ENCODE measurements around the gene MS4A4E. TPM values are rescaled to one million over a fixed set of nuclear protein-coding genes. Genes with fewer than 3 reads are reported as not detected.
"Not testable (repeated sequence)": the region's sequence is repeated elsewhere in the genome, so short reads cannot be mapped to it uniquely, and the experiment has no call there.

Gene MS4A4E
- total RNA-seq, 6 experiments from 2014 or later, result not detected

DNA sequence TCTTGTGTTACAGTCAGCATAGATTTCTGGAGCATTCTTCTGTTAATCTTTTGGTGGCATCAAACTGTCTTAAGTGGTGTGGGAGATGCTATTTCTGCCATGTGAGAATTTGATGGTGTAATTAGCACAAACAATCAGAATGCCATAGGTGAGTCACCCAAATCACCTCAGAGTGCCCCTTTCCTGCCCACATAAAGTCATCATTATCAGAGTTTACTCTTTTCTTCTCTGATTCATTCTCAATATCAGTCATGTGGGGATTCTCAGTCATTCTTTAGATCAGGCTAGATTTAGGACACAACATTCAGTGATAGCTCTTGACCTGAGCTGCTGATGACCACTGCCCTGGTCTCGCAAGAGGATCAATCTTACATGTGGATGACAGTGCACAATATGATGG, 36.3 kb downstream of the MS4A4E start:
- H3K9me3 Mint-ChIP-seq, result peaks cover 10% of the 10 kb centered on the region
- no peak overlapping the region for H3K27ac Mint-ChIP-seq
- TF ChIP-seq, protein P1, sequence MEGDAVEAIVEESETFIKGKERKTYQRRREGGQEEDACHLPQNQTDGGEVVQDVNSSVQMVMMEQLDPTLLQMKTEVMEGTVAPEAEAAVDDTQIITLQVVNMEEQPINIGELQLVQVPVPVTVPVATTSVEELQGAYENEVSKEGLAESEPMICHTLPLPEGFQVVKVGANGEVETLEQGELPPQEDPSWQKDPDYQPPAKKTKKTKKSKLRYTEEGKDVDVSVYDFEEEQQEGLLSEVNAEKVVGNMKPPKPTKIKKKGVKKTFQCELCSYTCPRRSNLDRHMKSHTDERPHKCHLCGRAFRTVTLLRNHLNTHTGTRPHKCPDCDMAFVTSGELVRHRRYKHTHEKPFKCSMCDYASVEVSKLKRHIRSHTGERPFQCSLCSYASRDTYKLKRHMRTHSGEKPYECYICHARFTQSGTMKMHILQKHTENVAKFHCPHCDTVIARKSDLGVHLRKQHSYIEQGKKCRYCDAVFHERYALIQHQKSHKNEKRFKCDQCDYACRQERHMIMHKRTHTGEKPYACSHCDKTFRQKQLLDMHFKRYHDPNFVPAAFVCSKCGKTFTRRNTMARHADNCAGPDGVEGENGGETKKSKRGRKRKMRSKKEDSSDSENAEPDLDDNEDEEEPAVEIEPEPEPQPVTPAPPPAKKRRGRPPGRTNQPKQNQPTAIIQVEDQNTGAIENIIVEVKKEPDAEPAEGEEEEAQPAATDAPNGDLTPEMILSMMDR (IDR thresholded peaks at IDR 0.05), result no peak
- no peaks in the 10 kb centered on the region for H3K4me1 Mint-ChIP-seq (ENCODE audit: low read depth)
- no peaks in the 10 kb centered on the region for H3K36me3 Mint-ChIP-seq (ENCODE audit: low read depth)
- DNase-seq, result no peak
- no peaks in the 10 kb centered on the region for H3K27me3 Mint-ChIP-seq (ENCODE audit: insufficient read depth)
- no peak overlapping the region for H3K4me3 Mint-ChIP-seq

DNA sequence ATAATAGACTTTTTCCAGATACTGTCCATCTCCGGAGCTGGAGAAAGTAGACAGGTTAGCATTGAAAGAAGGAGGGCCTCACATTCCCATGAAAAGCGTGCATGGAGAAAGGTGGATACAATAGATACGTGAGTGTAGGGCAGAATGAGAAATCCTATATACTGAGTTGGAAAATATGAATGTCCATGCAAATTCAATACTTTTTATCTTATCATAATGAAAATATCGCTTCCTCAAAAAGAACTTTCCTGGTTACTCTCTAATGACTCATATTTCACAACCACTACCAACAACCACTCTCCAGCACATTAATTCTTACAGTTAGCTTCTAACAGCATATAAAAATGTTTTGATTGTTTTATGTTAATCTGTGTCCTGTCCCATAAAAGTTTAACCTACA, 38.0 kb downstream of the MS4A4E start:
- no peaks in the 10 kb centered on the region for H3K4me1 Mint-ChIP-seq (ENCODE audit: low read depth)

DNA sequence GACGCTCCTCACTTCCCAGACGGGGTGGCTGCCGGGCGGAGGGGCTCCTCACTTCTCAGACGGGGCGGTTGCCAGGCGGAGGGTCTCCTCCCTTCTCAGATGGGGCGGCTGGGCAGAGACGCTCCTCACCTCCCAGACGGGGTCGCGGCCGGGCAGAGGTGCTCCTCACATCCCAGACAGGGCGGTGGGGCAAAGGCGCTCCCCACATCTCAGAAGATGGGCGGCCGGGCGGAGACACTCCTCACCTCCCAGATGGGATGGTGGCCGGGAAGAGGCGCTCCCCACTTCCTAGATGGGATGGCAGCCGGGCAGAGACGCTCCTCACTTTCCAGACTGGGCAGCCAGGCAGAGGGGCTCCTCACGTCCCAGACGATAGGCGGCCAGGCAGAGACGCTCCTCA, 41.6 kb downstream of the MS4A4E start:
- DNase-seq; H3K36me3 Mint-ChIP-seq (ENCODE audit: low read depth); H3K27ac Mint-ChIP-seq; H3K4me3 Mint-ChIP-seq; H3K9me3 Mint-ChIP-seq; H3K27me3 Mint-ChIP-seq (ENCODE audit: insufficient read depth); H3K4me1 Mint-ChIP-seq (ENCODE audit: low read depth): not testable (repeated sequence)

More for the DNA sequence above, 38.0 kb downstream of the MS4A4E start:
- TF ChIP-seq, protein P1 (IDR thresholded peaks at IDR 0.05), result no peak
- H3K4me3 Mint-ChIP-seq, result no peak overlapping the region
- no peak overlapping the region for H3K27ac Mint-ChIP-seq
- no peaks in the 10 kb centered on the region for H3K36me3 Mint-ChIP-seq (ENCODE audit: low read depth)
- H3K27me3 Mint-ChIP-seq (ENCODE audit: insufficient read depth), result no peaks in the 10 kb centered on the region
- DNase-seq, result no peak
- peaks cover 4% of the 10 kb centered on the region for H3K9me3 Mint-ChIP-seq

DNA sequence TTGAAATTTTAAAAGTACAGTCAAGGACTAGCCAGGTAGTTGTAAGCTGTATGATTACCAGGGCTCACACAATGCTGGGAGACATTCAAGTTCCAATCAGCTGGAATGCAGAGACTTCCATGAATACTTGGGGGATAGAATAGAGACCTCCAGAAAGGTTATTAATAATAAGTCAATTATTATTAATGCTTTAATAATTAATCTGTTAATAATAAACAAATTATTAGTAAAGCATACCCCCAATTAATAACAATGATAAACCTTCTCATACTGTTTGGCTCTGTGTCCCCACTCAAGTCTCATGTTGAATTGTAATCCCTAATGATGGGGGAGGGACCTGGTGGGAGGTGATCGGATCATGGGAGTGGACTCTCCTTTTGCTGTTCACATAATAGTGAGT, 45.5 kb downstream of the MS4A4E start:
- Mint-ChIP-seq H3K27ac (no peak overlapping the region), H3K4me1 (ENCODE audit: low read depth) (no peaks in the 10 kb centered on the region), H3K9me3 (no peaks in the 10 kb centered on the region; the same call in 1 of the 2 replicates), H3K4me3 (no peak overlapping the region), H3K27me3 (ENCODE audit: insufficient read depth) (no peaks in the 10 kb centered on the region), H3K36me3 (ENCODE audit: low read depth) (no peaks in the 10 kb centered on the region)
- DNase-seq, result no peak
- TF ChIP-seq, protein P1 (IDR thresholded peaks at IDR 0.05), result no peak

DNA sequence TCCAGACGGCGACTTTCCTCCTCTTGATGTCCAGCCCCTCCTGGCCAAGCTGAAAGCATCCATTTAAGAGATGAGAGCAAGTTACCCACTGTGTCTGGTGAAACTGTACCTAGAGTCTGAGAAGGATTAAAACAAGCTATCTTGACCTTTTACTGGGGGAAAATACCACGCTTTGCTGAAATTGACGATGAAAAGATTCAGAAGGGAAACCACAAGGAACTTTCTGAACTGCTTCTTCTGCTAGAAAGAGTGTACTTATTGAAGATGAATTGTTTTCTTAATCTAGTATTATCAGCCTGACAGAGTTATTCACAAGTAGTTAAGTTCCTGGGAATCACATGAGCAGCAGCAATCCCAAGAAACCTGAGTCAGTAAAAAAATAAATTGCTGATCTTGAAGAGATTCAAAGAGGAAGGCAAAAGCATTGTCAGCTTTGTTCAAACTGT, 47.0 kb downstream of the MS4A4E start:
- no peak overlapping the region for H3K27ac Mint-ChIP-seq
- H3K4me3 Mint-ChIP-seq, result no peak overlapping the region
- H3K4me1 Mint-ChIP-seq (ENCODE audit: low read depth), result no peaks in the 10 kb centered on the region
- no peaks in the 10 kb centered on the region; the same call in 1 of the 2 replicates for H3K9me3 Mint-ChIP-seq
- no peaks in the 10 kb centered on the region for H3K36me3 Mint-ChIP-seq (ENCODE audit: low read depth)
- no peak for DNase-seq
- TF ChIP-seq, protein P1 (IDR thresholded peaks at IDR 0.05), result no peak
- no peaks in the 10 kb centered on the region; the same call in 1 of the 2 replicates for H3K27me3 Mint-ChIP-seq (ENCODE audit: insufficient read depth)

DNA sequence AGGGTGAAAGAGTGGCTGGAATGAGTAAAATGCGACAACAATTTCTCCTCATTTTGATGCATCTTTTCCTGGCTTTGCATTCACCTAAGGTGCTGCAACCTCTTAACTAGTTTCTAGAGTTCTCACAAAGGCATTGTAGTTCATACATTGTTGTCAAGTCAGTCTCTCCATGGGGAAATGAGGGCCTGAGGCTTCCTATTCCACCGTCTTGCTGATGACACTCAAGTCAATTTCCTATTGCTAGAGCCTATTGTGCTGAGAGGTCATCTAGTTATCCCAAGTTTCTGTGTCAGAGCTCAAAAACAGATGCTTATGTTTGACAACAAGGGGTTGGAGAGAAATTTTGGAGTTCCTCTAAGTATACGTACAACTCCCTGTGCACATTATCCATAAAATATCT, 48.4 kb downstream of the MS4A4E start:
- TF ChIP-seq, protein P1 (IDR thresholded peaks at IDR 0.05), result no peak
- no peak overlapping the region for H3K4me3 Mint-ChIP-seq
- no peaks in the 10 kb centered on the region; the same call in 1 of the 2 replicates for H3K9me3 Mint-ChIP-seq
- H3K27ac Mint-ChIP-seq, result no peak overlapping the region
- H3K36me3 Mint-ChIP-seq (ENCODE audit: low read depth), result no peaks in the 10 kb centered on the region
- H3K4me1 Mint-ChIP-seq (ENCODE audit: low read depth), result no peaks in the 10 kb centered on the region
- DNase-seq, result no peak
- H3K27me3 Mint-ChIP-seq (ENCODE audit: insufficient read depth), result no peaks in the 10 kb centered on the region; the same call in 1 of the 2 replicates
